B cell (primary cell): ENCODE data around the gene LZIC. TPM values are rescaled to one million over a fixed set of nuclear protein-coding genes. Genes with fewer than 3 reads are reported as not detected.
A peak's percentile ranks its signal among the peaks of the same experiment; 100 is the strongest.

Experiments
- ATAC-seq: fragments of 200-7000 bp; cut with Tn5 transposase; one replicate; pipeline ENCODE4 v1.10.0; 2021; ENCODE audit warnings: low read depth, mild to moderate bottlenecking, moderate number of reproducible peaks, moderate library complexity
- CTCF ChIA-PET: fragments of 350-600 bp; sonication (Branson Sonifier 250); formaldehyde crosslinking; loops from one replicate; lab custom pipeline; 2021; ENCODE audit warnings: antibody characterized with exemption, inconsistent platforms; lab: Charles Lee
- POLR2A ChIA-PET: fragments of 350-600 bp; sonication (Branson Sonifier 250); formaldehyde crosslinking; loops from one replicate; lab custom pipeline; 2021; ENCODE audit warnings: antibody characterized with exemption; lab: Charles Lee
- DNase-seq: peaks from one replicate; pipeline ENCODE4 v3.0.0; 2013
- H2AFZ ChIP-seq: 2 replicates; pipeline ENCODE4 v1.6.1; 2012; ENCODE audit warnings: mild to moderate bottlenecking, low read depth, low read length; ENCODE audit not compliant: insufficient read depth, poor library complexity, severe bottlenecking
- H3K27ac ChIP-seq, 2 donors: 1 replicate in 1 of 2; 2 replicates in 1 of 2; pipeline ENCODE4 v1.5.1; 2012 to 2013; ENCODE audit warnings: low read length in 2 of 2, mild to moderate bottlenecking in 2 of 2, moderate library complexity in 1 of 2
- H3K27me3 ChIP-seq, 4 experiments: fragments of 200-600 bp in 1 of 4; sonication (generic) in 1 of 4; replicated peaks in 1 of 4; 1 replicate in 2 of 4; 2 replicates in 2 of 4; pipeline versions ENCODE4 v1.6.1 to v1.7.0; 2013 to 2016; ENCODE audit warnings: low read length in 3 of 4, mild to moderate bottlenecking in 2 of 4, mixed read lengths in 1 of 4, moderate library complexity in 1 of 4; ENCODE audit not compliant: insufficient read depth in 4 of 4, control insufficient read depth in 3 of 4; ENCODE audit errors: control extremely low read depth in 1 of 4
- H3K36me3 ChIP-seq, 2 experiments: replicated peaks in 1 of 2; 1 replicate in 1 of 2; 2 replicates in 1 of 2; pipeline versions ENCODE4 v1.6.1 to v1.7.1; 2013; ENCODE audit warnings: low read length in 1 of 2; ENCODE audit not compliant: insufficient read depth in 2 of 2, control insufficient read depth in 1 of 2; ENCODE audit errors: control extremely low read depth in 1 of 2, extremely low read depth in 1 of 2
- H3K4me1 ChIP-seq, 2 donors: fragments of 200-600 bp in 1 of 2; sonication (generic) in 1 of 2; 1 replicate in 1 of 2; 2 replicates in 1 of 2; pipeline versions ENCODE4 v1.5.1 to v1.6.1; 2013 to 2017; ENCODE audit warnings: low read length in 2 of 2; ENCODE audit not compliant: control insufficient read depth in 2 of 2, insufficient read depth in 2 of 2
- H3K4me2 ChIP-seq: replicated peaks from 2 replicates; pipeline ENCODE3; 2012; ENCODE audit warnings: mild to moderate bottlenecking, low read depth, low read length; ENCODE audit not compliant: poor library complexity, severe bottlenecking
- H3K4me3 ChIP-seq, 5 experiments: fragments of 200-600 bp in 1 of 5; sonication (generic) in 1 of 5; 1 replicate in 3 of 5; 2 replicates in 2 of 5; pipeline versions ENCODE4 v1.5.1 to v1.7.0; 2011 to 2016; ENCODE audit warnings: low read length in 4 of 5, mild to moderate bottlenecking in 4 of 5, low read depth in 2 of 5, control low read depth in 1 of 5, moderate library complexity in 1 of 5; ENCODE audit not compliant: insufficient read depth in 1 of 5; ENCODE audit errors: control extremely low read depth in 1 of 5, extremely low read depth in 1 of 5
- H3K79me2 ChIP-seq: fragments of 200-600 bp; sonication (generic); one replicate; pipeline ENCODE4 v1.6.0; 2016; ENCODE audit warnings: low read length; ENCODE audit not compliant: control insufficient read depth, insufficient read depth
- H3K9ac ChIP-seq: fragments of 200-600 bp; sonication (generic); 2 replicates; pipeline ENCODE4 v1.6.1; 2017; ENCODE audit warnings: mild to moderate bottlenecking, low read length, moderate library complexity
- H3K9me3 ChIP-seq, 3 donors: one replicate each; pipeline versions ENCODE4 v1.6.1 to v1.7.1; 2013; ENCODE audit warnings: low read length in 2 of 3; ENCODE audit not compliant: control insufficient read depth in 2 of 3, insufficient read depth in 1 of 3; ENCODE audit errors: control extremely low read depth in 1 of 3
- H4K20me1 ChIP-seq: 2 replicates; pipeline ENCODE4 v1.6.0; 2012; ENCODE audit warnings: mild to moderate bottlenecking, low read length; ENCODE audit not compliant: insufficient read depth, control insufficient read depth, poor library complexity, severe bottlenecking
- H3K27ac Mint-ChIP-seq: one replicate; pipeline ENCODE4 v1.8.0; 2021; ENCODE audit warnings: mixed read lengths
- H3K27me3 Mint-ChIP-seq: one replicate; pipeline ENCODE4 v1.8.0; 2021; ENCODE audit warnings: mixed read lengths
- H3K4me1 Mint-ChIP-seq: one replicate; pipeline ENCODE4 v1.8.0; 2021; ENCODE audit warnings: mixed read lengths
- H3K4me3 Mint-ChIP-seq: one replicate; pipeline ENCODE4 v1.8.0; 2021; ENCODE audit warnings: mixed read lengths
- H3K9me3 Mint-ChIP-seq: one replicate; pipeline ENCODE4 v1.8.0; 2022; ENCODE audit warnings: mixed read lengths; ENCODE audit not compliant: insufficient read depth
- EZH2 ChIP-seq: IDR thresholded peaks from 2 replicates; pipeline ENCODE4 v1.6.1; 2012; ENCODE audit warnings: borderline replicate concordance, low read depth, mild to moderate bottlenecking, moderate library complexity, low read length; ENCODE audit not compliant: insufficient read depth, poor library complexity, severe bottlenecking
- WGBS: methylation state at CpG from one replicate; pipeline ENCODE4 v1.1.5; 2013; ENCODE audit warnings: missing lambda C conversion rate; ENCODE audit not compliant: insufficient coverage; 5-methylcytosine and 5-hydroxymethylcytosine counted together
- intact Hi-C: fragments of 100-400 bp; cut with micrococcal nuclease; formaldehyde crosslinking; loops from one replicate; pipeline ENCODE4 v1.10.0; 2022
- polyA plus RNA-seq: library from polyadenylated mRNA; depleted of rRNA; stranded (reverse); fragments of >200 nt; gene quantifications from 2 replicates; pipeline ENCODE4 v1.2.3, GENCODE V29; 2012
- total RNA-seq, 2 donors: library from RNA; stranded (reverse); fragments of 120-200 nt in 1 of 2; gene quantifications; 1 replicate in 1 of 2; 2 replicates in 1 of 2; pipeline versions ENCODE4 v1.2.3 to v1.2.4, GENCODE V29; 2013 to 2022
- TF ChIP-seq, protein P1 (sequence below): fragments of 200-600 bp; IDR thresholded peaks from one replicate; pipeline ENCODE4 v1.8.0; 2022; ENCODE audit warnings: antibody characterized with exemption, mild to moderate bottlenecking

Gene LZIC
- total and polyA plus RNA-seq, 2 donors (not counting 1 experiment from before 2014, with no cell fraction given), result 6.2 to 26.0 TPM

DNA sequence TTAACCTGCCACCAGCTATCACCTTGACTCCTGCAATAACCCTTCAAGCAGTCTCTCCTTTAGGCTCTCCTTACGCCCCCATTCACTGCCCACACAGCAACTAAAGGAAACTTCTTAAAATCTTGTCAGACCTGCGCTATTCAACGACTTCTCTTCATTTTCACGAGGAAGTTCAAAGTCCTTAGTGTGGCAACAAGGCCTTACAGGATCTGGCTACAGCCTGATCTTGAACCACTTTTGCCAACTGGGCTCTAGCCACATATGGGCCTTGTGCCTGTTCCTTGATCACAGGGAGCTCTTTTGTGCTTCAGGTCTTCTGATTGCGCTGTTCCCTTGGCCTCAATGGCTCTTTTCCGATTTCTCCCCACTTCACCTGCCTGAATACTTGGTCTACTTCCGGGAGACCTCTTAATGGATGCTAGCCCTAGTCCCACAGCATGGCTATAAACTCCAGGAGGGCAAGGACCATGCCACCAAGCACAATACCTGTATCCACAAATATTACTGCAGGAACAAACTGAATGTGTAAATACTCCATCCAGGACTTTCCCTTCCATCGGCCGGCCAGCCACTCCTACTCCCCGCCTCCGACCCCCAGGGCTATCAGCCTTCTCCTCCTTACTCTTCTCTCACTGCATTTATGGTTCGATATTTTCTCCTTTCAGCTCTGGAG, 30.8 kb downstream of the LZIC start:
- no peak overlapping the region for H2AFZ ChIP-seq
- peak overlapping the region; percentile 71 for H3K4me3 Mint-ChIP-seq
- H3K4me1 Mint-ChIP-seq, result peaks cover 30% of the 10 kb centered on the region
- H3K4me2 ChIP-seq, result no peak overlapping the region
- H3K27ac ChIP-seq, result no peak overlapping the region
- H3K27ac Mint-ChIP-seq, result peak overlapping the region; percentile 60
- DNase-seq (no peak), ATAC-seq (no peak)
- no peak overlapping the region for H3K9ac ChIP-seq
- peaks cover 10 to 18% of the 10 kb centered on the region in 2 donors for H3K4me1 ChIP-seq
- H3K79me2 ChIP-seq, result peaks cover 8% of the 10 kb centered on the region
- 95% methylated on average over 10 of the region's 12 CpGs for WGBS
- ChIA-PET CTCF (interaction anchor here (1.2 kb wide), 1 partner anchor 38 kb away, joined by 6 read pairs; no protein-coding TSS in a partner anchor), POLR2A (no interaction called here)
- no peaks in the 10 kb centered on the region for H4K20me1 ChIP-seq
- H3K36me3 ChIP-seq, result no peaks in the 10 kb centered on the region
- H3K9me3 Mint-ChIP-seq, result no peaks in the 10 kb centered on the region
- H3K9me3 ChIP-seq, result no peaks in the 10 kb centered on the region
- TF ChIP-seq, protein P1, sequence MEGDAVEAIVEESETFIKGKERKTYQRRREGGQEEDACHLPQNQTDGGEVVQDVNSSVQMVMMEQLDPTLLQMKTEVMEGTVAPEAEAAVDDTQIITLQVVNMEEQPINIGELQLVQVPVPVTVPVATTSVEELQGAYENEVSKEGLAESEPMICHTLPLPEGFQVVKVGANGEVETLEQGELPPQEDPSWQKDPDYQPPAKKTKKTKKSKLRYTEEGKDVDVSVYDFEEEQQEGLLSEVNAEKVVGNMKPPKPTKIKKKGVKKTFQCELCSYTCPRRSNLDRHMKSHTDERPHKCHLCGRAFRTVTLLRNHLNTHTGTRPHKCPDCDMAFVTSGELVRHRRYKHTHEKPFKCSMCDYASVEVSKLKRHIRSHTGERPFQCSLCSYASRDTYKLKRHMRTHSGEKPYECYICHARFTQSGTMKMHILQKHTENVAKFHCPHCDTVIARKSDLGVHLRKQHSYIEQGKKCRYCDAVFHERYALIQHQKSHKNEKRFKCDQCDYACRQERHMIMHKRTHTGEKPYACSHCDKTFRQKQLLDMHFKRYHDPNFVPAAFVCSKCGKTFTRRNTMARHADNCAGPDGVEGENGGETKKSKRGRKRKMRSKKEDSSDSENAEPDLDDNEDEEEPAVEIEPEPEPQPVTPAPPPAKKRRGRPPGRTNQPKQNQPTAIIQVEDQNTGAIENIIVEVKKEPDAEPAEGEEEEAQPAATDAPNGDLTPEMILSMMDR, result no peak
- no peak for TF ChIP-seq EZH2
- no peaks in the 10 kb centered on the region for H3K27me3 Mint-ChIP-seq
- no peak overlapping the region for H3K4me3 ChIP-seq
- H3K27me3 ChIP-seq, result no peaks in the 10 kb centered on the region
- intact Hi-C loops, result loop anchor here (5.0 kb wide), 2 partner anchors 485 to 780 kb away; no protein-coding TSS in a partner anchor
